NCI-H446 (cell line): ENCODE measurements around the gene TNP2.
A peak's percentile ranks its signal among the peaks of the same experiment; 100 is the strongest.

Source experiments
- DNase-seq, 2 experiments: peaks; one replicate each; lab custom pipeline; 2025; lab: John Stamatoyannopoulos, UW

TNP2 gene

DNA sequence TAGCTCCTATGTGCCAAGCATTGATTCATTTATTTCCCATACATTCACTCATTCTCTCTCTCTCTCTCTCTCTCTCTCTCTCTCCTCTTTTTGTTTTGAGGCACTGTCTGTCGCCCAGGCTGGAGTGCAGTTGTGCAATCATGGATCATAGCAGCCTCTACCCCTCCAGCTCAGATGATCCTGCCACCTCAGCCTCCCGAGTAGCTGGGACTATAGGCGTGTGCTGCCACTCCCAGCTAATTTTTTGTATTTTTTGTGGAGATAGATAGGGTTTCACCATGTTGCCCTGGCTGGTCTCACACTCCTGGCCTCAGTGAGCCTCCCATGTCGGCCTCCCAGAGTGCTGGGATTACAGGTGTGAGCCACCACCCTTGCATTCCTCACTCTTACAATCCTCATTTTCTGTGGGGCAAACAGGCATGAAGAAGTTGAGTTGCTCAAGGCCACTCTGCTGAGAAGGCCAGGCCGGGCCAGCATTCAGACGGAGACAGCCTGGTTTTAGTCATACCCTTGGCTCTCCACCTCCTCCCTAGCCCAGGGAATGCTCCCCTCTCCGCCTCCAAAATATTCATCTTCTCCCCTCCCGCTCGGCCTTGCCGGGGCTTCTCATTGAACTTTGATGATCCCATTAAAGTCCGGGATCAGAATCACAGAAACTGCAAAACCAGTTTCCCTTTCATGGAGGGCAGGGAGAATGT lies 7.9 kb upstream of the TNP2 start:
- DNase-seq, result no peak

DNA sequence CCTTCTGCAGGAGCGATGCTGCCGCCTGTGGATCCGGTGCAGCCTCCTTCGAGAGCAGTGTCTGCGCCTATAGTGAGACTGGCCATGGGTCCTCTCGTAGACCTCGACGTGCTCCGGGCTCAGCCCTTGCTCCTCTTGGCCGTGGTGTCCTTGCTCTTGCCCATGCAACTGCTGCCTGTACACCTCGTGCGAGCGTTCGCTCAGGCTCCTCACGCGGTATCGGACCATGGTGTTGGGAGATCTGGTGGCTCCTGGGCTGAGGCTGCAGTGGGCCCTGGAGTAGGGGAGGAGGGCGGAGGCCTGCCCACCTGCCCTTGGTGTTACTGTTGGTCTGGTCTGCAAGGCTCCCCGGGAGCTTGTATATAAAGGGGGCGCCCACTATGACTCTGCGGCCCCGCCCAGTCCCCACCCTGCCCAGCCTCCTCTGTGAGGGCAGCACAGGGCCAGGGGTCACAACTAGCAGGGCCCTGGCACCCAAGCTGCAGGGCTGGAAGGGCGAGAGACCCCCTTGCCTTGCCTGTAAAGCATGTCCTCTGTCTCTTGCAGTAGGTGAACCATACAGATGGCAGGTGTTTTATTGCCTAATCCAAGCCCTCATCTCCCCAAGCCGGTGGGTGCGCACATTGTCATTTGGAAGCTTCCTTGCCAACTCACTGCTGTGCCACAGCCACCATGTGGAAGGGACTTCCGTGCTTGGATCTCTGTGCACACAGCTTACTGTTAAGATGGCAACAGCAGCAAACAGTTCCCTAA lies 7.2 kb upstream of the TNP2 start, which contains the start of gene PRM2:
PRM2 (minus strand) TSS at position 338 of the 753 bp plus-strand sequence; CDS start at position 228, 110 bp downstream.
- no peak for DNase-seq

DNA sequence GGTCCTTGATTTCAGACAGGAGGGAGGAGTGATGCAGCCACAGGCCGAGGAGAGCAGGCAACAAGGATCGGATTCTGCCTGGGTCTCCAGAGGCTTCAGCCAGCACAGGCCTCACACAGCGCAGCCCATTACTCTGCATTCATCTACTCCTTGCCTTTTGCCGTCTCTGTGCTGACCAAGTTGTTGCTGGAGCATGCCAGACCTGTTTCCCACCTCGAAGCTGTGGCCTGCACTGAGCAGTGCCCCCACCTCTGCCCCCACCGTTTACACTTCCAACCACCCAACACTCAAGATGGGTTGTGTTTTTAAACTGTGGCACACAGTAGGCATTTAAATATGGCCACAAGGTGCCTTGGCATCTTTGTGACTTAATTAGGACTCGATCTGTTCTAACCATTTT lies 5.8 kb upstream of the TNP2 start:
- DNase-seq, result no peak

DNA sequence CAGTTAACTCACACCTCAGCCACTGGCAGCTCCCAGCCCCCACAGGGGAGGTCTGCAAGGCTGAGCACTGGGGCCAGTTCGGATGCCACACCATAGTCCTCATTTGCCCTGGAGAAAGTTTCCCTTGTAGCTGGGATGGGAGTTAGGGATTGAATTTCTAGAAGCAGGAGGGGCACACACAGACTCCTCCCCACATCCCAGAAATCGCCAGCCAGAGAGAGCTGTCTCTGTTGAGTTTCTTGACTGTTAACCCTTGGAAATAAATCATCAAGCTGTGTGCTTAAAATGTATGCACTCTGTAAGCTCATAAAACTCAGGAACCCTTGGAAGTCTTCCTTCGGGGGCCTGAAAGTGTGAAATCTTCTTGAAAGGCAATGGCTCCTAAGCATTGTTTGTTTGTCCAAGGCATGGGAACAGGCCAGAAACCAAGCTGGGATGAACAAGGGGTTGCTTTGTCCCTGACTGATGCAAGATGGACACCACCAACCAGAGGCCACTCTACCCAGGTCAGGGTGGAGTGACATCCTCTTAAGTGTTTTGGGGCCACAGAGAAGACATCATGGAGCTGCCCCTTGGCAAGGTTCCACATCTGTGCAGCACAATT lies 4.7 kb upstream of the TNP2 start:
- DNase-seq, result no peak

DNA sequence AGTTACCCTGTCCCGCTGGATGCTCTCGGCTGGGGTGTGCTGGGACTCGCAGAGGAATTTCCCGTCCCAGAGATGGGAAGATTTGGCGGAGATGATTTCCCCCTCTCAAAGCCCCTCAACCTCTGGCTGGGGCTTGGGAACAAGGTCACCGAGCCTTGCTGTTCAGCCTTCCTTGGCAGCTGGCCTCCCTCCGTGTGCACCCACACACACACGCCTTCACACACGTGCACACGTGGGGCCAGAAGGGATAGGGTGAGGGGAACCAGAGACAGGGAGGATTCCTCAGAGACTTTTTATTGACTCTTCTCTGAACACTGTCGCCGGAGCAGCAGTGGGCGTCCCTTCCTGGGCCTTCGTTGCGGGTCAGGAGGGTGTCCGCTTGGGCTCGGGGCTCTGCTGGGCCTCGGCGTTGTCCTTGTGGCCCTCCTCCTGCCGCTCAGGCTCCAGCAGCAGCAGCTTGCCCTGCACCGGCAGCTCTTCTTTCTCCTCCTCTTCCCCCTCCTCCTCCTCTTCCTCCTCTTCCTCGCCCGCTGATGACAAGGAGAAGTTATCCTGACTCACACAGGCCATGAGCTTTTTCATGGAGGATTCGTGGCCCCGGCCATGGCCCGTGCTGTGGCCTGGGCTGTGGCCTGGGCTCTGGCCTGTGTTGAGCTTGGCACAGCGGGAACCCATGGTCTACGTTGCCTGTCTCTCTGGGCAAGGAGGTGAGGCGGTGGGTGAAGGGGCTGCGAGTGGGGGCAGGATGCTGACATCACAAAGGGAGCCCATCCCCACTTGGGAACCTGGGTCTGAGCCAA lies 4.0 kb upstream of the TNP2 start, which contains the start of gene PRM3:
PRM3 (minus strand) TSS at position 709 of the 800 bp plus-strand sequence; CDS start at position 675, 34 bp downstream.
- DNase-seq, result no peak

- DNase-seq, result no peak
Observed at GRCh38 chr16:11272484-11272883, 3.4 kb upstream of the TNP2 start.

DNA sequence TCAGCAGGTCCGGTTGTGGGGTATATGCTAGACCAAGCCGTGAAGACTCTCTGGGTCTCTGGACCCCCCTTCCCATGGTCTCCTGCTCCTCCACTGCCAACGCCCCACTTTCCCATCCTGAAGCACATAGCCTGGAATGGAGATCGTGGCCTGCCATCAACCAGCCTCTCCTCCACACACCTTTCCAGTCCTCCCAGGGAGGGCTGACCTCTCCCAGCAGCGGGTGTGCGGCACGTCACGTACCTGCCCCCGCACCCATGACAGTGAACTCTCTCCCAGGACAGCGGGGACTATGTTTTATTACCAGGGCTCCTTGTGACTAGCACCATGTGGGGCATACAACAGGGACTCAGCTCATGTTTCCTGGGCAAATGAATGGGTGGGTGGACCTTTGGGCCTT lies 2.5 kb upstream of the TNP2 start:
- no peak for DNase-seq

DNA sequence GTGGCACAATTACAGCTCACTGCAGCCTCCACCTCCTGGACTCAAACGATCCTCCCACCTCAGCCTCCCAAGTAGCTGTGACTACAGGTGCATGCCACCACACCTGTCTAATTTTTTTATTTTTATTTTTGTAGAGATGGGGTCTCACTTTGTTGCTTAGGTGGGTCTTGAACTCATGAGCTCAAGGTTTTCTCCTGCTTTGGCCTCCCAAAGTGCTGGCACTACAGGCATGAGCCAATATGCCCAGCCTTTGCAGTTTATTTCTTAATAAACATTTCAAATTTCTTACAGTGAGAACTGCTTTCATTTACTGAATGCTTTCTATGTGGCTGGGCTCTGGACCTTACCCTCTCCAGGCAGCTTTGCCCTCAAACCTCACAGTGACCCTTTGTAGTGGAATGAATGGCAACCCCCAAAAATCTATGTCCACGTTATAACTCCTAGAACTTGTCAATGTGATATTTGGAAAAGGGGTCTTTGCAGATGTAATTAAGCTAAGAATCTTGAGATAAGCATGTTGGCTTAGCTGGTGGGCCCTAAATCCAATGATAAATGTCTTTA lies 1.6 kb upstream of the TNP2 start:
- DNase-seq, result no peak

- no peak for DNase-seq
Observed at GRCh38 chr16:11265124-11265523, 4.0 kb downstream of the TNP2 start.

- no peak for DNase-seq
Observed at GRCh38 chr16:11264155-11264832, 4.8 kb downstream of the TNP2 start.

GRCh38 chr16:11263737-11264136 lies 5.4 kb downstream of the TNP2 start:
- no peak for DNase-seq

- DNase-seq, result no peak
Observed at GRCh38 chr16:11262915-11263314, 6.2 kb downstream of the TNP2 start.

- no peak for DNase-seq
Observed at GRCh38 chr16:11260596-11260966, 8.5 kb downstream of the TNP2 start.

GRCh38 chr16:11259655-11260595 lies 9.2 kb downstream of the TNP2 start:
- DNase-seq, result no peak

DNA sequence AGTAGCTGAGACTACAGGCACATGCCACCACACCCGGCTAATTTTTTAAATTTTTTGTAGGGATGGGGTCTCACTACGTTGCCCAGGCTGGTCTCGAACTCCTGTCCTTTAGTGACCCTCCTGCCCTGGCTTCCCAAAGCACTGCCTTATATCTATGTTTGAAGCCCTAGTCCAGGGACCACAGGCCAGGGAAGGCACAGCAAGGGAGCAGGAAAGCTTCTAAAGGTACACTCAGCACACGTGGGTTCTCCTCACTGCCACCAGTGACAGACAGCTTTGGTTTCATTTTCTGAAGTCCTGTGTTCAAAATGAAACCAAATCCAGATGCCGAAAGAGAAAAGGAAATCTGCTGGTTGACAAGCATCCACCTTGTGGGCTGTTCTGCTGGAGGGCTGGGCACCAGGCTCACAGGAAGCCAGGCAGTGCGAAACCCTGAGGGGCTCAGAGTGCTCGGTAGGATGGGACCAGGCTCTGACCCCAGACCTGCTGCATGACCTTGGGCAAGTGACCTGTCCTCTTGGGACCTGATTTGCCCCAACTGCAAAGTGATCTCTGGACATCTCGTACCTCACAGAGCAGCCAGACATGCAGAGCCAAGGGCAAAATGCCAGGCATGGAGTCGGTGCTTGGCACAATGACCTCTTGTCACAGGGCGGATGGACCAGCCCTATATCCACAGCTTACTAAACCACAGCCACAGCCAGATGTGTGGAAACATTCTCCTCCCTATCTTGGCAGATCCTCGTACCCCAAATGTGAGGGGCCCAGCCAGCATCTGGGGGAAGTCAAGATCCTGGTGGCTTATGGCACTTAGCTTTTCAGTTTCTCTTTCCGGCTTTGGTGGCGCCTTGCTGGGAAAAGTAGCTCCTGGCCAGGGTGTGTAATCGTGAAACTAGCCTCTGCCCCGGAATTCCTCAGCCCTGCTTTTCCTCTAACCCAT lies 10.3 kb downstream of the TNP2 start:
- no peak for DNase-seq

GRCh38 chr16:11257131-11257938 lies 11.8 kb downstream of the TNP2 start:
- DNase-seq, result peak in 1 of 2 experiments; percentile 70

DNA sequence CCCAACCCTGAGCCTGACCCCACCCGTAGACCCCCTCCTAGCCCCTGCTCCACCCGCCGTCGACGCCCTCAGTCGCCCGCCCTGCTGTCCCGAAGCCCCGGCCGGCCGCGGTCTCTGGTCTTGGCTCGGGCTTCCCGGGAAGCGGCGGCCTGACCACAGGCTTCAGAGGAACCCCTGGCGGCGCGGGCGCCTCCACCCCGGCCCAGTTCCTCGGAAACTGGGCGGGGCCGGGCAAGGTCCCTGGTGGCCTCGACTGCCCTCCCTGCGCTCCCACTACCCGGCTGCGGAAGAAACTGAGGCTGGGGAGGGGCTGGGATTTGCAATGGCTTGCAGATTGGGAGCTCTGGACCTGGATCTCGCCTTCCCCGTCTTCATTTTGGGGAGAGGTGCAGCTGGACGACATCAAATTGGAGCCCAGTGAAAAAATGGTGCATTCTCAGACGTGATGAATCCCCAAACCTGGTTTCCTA lies 12.4 kb downstream of the TNP2 start:
- DNase-seq, result no peak
